ENCODE data around the gene DYNC2LI1. TPM values are rescaled to one million over a fixed set of nuclear protein-coding genes. Genes with fewer than 3 reads are reported as not detected.

DYNC2LI1 gene
- total RNA-seq, 1 donor from 2014 or later: 22.7 TPM

- H3K36me3 ChIP-seq: no peaks in the 10 kb centered on the region
- peaks cover 30% of the 10 kb centered on the region for H3K27me3 ChIP-seq (ENCODE audit: low read depth)
- DNase-seq (no peak), ATAC-seq (no peak)
- H3K9me3 ChIP-seq: no peaks in the 10 kb centered on the region
- intact Hi-C loops (cut with DNase I): no loop called here
- no peak overlapping the region for H3K27ac ChIP-seq
- H3K4me3 ChIP-seq: no peak overlapping the region
- no peaks in the 10 kb centered on the region for H3K4me1 ChIP-seq
- TF ChIP-seq CTCF (IDR thresholded peaks at IDR 0.05): no peak
Measured at GRCh38 chr2:43854671-43855070, 80.8 kb downstream of the DYNC2LI1 start.

- Histone ChIP-seq H3K4me1 (no peaks in the 10 kb centered on the region), H3K36me3 (no peaks in the 10 kb centered on the region), H3K4me3 (no peak overlapping the region), H3K27ac (no peak overlapping the region), H3K9me3 (no peaks in the 10 kb centered on the region), H3K27me3 (ENCODE audit: low read depth) (peaks cover 33% of the 10 kb centered on the region)
- no peak for ATAC-seq
- intact Hi-C loops (cut with DNase I): no loop called here
- TF ChIP-seq CTCF (IDR thresholded peaks at IDR 0.05): no peak
- no peak for DNase-seq
Measured at GRCh38 chr2:43855292-43855691, 81.5 kb downstream of the DYNC2LI1 start.

Other genes starting within 250 kb of the DYNC2LI1 start
- 41.2 TPM for gene THADA, start 178.0 kb upstream of the DYNC2LI1 start, total RNA-seq
- 42.0 TPM for gene PLEKHH2, start 136.8 kb upstream of the DYNC2LI1 start, total RNA-seq
- gene C1GALT1C1L, start 97.6 kb upstream of the DYNC2LI1 start, total RNA-seq: 0.44 TPM
- not detected for gene ABCG5, start 64.8 kb downstream of the DYNC2LI1 start, total RNA-seq
- not detected for gene ABCG8, start 64.9 kb downstream of the DYNC2LI1 start, total RNA-seq
- gene LRPPRC, start 221.9 kb downstream of the DYNC2LI1 start, total RNA-seq: 58.0 TPM